HG03457 (cell line): ENCODE results near the gene HPS4.
A peak's percentile ranks its signal among the peaks of the same experiment; 100 is the strongest.
"Not testable (repeated sequence)": the region's sequence is repeated elsewhere in the genome, so short reads cannot be mapped to it uniquely, and the experiment has no call there.

Experiments
- ATAC-seq: cut with Tn5 transposase; IDR thresholded peaks from one replicate; pipeline ENCODE4 v1.9.1; 2021; ENCODE audit warnings: moderate number of reproducible peaks; ENCODE audit not compliant: unreplicated experiment

The HPS4 gene

GRCh38 chr22:26483439-26484359 lies at the start of gene HPS4, which contains the start of gene SRRD:
Gene HPS4 (minus strand): TSS chr22:26483783. CDS start chr22:26481762, 2,021 bp downstream.
Gene SRRD (plus strand): TSS chr22:26483877. CDS start chr22:26483891, 14 bp downstream.
- ATAC-seq: peak; percentile 38

GRCh38 chr22:26529345-26529744 lies 45.8 kb upstream of the HPS4 start:
- no peak for ATAC-seq

GRCh38 chr22:26528518-26528917 lies 44.9 kb upstream of the HPS4 start:
- not testable (repeated sequence) for ATAC-seq

GRCh38 chr22:26527574-26528465 lies 44.2 kb upstream of the HPS4 start:
- ATAC-seq: no peak

GRCh38 chr22:26527167-26527566 lies 43.6 kb upstream of the HPS4 start:
- no peak for ATAC-seq

- ATAC-seq: no peak
Measured at GRCh38 chr22:26525946-26526564, 42.5 kb upstream of the HPS4 start.

GRCh38 chr22:26524870-26525269 lies 41.3 kb upstream of the HPS4 start:
- no peak for ATAC-seq

- ATAC-seq: no peak
Measured at GRCh38 chr22:26522592-26522991, 39.0 kb upstream of the HPS4 start.

- no peak for ATAC-seq
Measured at GRCh38 chr22:26522012-26522411, 38.4 kb upstream of the HPS4 start.

- no peak for ATAC-seq
Measured at GRCh38 chr22:26517429-26517828, 33.8 kb upstream of the HPS4 start.

GRCh38 chr22:26516503-26516902 lies 32.9 kb upstream of the HPS4 start:
- ATAC-seq: no peak

- ATAC-seq: no peak
Measured at GRCh38 chr22:26515931-26516330, 32.3 kb upstream of the HPS4 start.

- ATAC-seq: no peak
Measured at GRCh38 chr22:26514419-26515161, 31.0 kb upstream of the HPS4 start.

GRCh38 chr22:26513838-26514237 lies 30.3 kb upstream of the HPS4 start:
- no peak for ATAC-seq

GRCh38 chr22:26512149-26512793 lies 28.7 kb upstream of the HPS4 start, which contains the start of gene TFIP11:
Gene TFIP11 (minus strand): TSS chr22:26512473. CDS start chr22:26510272, 2,201 bp downstream.
- peak; percentile 67 for ATAC-seq

GRCh38 chr22:26508148-26508547 lies 24.6 kb upstream of the HPS4 start:
- no peak for ATAC-seq

- no peak for ATAC-seq
Measured at GRCh38 chr22:26503758-26504157, 20.2 kb upstream of the HPS4 start.

GRCh38 chr22:26502688-26503561 lies 19.3 kb upstream of the HPS4 start:
- no peak for ATAC-seq

- no peak for ATAC-seq
Measured at GRCh38 chr22:26501996-26502395, 18.4 kb upstream of the HPS4 start.
